HCT116 (cell line): ENCODE measurements around the gene IL17RD.

ENCODE experiments used
- CEBPB ChIP-seq: IDR thresholded peaks from 2 replicates; pipeline ENCODE4 v1.6.1; 2012; ENCODE audit warnings: low read depth
- CTCF ChIP-seq, 3 experiments: fragments of 200-600 bp in 1 of 3; sonication (generic) in 1 of 3; IDR thresholded peaks in 2 of 3; conservative IDR thresholded peaks in 1 of 3; 2 replicates each; pipeline ENCODE4 v1.5.1; 2012 to 2017; ENCODE audit warnings: low read depth in 2 of 3, low read length in 2 of 3, antibody characterized with exemption in 1 of 3, borderline replicate concordance in 1 of 3, control low read depth in 1 of 3, mild to moderate bottlenecking in 1 of 3, mixed read lengths in 1 of 3, mixed run types in 1 of 3, moderate library complexity in 1 of 3; ENCODE audit not compliant: insufficient read depth in 1 of 3
- ELF1 ChIP-seq: IDR thresholded peaks from 2 replicates; pipeline ENCODE4 v1.6.1; 2012; ENCODE audit warnings: low read depth, borderline replicate concordance
- EZH2 ChIP-seq: fragments of 200-600 bp; sonication (generic); IDR thresholded peaks from 2 replicates; pipeline ENCODE4 v1.6.1; 2017; ENCODE audit warnings: antibody characterized with exemption, mixed run types
- EZH2phosphoT487 ChIP-seq: fragments of 200-600 bp; IDR thresholded peaks from 2 replicates; pipeline ENCODE4 v1.6.1; 2018; ENCODE audit warnings: antibody characterized with exemption, borderline replicate concordance
- JUND ChIP-seq: IDR thresholded peaks from 2 replicates; pipeline ENCODE4 v1.6.1; 2012
- POLR2A ChIP-seq: IDR thresholded peaks from 2 replicates; pipeline ENCODE4 v1.7.0; 2011; ENCODE audit warnings: borderline replicate concordance; ENCODE audit not compliant: insufficient read depth, insufficient read length; ENCODE audit errors: extremely low read depth
- POLR2AphosphoS5 ChIP-seq: IDR thresholded peaks from 2 replicates; pipeline ENCODE4 v1.6.1; 2011; ENCODE audit warnings: mild to moderate bottlenecking, low read depth, low read length, moderate library complexity
- SIN3A ChIP-seq: IDR thresholded peaks from 2 replicates; pipeline ENCODE4 v1.6.1; 2012; ENCODE audit warnings: low read depth
- TF ChIP-seq, protein P1 (sequence below): IDR thresholded peaks from 2 replicates; pipeline ENCODE4 v1.6.1; 2012; ENCODE audit warnings: low read depth
- TF ChIP-seq, protein P2 (sequence below): IDR thresholded peaks from 2 replicates; pipeline ENCODE4 v1.6.1; 2012
- TF ChIP-seq, protein P3 (sequence below): IDR thresholded peaks from 2 replicates; pipeline ENCODE4 v1.6.1; 2012

DNA sequence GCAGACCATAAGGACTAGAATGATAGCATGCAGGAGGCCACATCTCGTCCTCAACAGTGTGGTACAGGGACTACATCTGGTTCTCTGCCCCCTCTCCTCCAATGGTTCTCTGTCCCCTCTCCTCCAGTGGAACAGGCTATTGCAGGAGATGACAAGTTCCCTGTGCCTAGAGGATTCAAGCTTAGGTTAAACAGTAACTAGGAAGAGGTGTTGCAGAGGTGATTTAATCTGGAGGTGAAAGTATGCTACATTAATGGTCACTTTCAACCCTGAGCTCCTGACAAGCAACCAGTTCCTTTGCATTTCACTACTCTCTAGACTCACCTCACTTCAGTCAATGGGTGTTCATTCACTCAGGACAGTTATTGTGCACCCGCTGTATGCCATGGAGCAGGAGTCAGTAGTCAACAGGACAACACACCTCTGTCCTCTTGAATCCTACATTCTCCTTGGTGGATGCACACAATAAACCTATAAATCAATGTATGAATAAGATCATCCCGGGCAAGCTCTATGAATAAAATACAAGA, 88.7 kb downstream of the IL17RD start:
- no peak for TF ChIP-seq CTCF (IDR thresholded peaks at IDR 0.05 in 2 of 3, conservative IDR thresholded peaks at IDR 0.05 in 1 of 3; ENCODE audit: borderline replicate concordance in 1 of 3, insufficient read depth in 1 of 3, low read depth in 2 of 3, low read length in 2 of 3)
- no peak for TF ChIP-seq POLR2A
- TF ChIP-seq, protein P1, sequence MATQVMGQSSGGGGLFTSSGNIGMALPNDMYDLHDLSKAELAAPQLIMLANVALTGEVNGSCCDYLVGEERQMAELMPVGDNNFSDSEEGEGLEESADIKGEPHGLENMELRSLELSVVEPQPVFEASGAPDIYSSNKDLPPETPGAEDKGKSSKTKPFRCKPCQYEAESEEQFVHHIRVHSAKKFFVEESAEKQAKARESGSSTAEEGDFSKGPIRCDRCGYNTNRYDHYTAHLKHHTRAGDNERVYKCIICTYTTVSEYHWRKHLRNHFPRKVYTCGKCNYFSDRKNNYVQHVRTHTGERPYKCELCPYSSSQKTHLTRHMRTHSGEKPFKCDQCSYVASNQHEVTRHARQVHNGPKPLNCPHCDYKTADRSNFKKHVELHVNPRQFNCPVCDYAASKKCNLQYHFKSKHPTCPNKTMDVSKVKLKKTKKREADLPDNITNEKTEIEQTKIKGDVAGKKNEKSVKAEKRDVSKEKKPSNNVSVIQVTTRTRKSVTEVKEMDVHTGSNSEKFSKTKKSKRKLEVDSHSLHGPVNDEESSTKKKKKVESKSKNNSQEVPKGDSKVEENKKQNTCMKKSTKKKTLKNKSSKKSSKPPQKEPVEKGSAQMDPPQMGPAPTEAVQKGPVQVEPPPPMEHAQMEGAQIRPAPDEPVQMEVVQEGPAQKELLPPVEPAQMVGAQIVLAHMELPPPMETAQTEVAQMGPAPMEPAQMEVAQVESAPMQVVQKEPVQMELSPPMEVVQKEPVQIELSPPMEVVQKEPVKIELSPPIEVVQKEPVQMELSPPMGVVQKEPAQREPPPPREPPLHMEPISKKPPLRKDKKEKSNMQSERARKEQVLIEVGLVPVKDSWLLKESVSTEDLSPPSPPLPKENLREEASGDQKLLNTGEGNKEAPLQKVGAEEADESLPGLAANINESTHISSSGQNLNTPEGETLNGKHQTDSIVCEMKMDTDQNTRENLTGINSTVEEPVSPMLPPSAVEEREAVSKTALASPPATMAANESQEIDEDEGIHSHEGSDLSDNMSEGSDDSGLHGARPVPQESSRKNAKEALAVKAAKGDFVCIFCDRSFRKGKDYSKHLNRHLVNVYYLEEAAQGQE = no peak
- no peak for TF ChIP-seq EZH2
- TF ChIP-seq CEBPB = no peak
- TF ChIP-seq, protein P2, sequence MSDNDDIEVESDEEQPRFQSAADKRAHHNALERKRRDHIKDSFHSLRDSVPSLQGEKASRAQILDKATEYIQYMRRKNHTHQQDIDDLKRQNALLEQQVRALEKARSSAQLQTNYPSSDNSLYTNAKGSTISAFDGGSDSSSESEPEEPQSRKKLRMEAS = no peak
- TF ChIP-seq POLR2AphosphoS5 = no peak
- no peak for TF ChIP-seq EZH2phosphoT487
- TF ChIP-seq, protein P3, sequence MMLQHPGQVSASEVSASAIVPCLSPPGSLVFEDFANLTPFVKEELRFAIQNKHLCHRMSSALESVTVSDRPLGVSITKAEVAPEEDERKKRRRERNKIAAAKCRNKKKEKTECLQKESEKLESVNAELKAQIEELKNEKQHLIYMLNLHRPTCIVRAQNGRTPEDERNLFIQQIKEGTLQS = no peak
- no peak for TF ChIP-seq JUND
- TF ChIP-seq SIN3A = no peak
- no peak for TF ChIP-seq ELF1
